ENCODE data around the gene CHRDL2. TPM values are rescaled to one million over a fixed set of nuclear protein-coding genes. Genes with fewer than 3 reads are reported as not detected.
A peak's percentile ranks its signal among the peaks of the same experiment; 100 is the strongest.

The CHRDL2 gene
- total and polyA plus RNA-seq, 2 experiments from 2014 or later: not detected

DNA sequence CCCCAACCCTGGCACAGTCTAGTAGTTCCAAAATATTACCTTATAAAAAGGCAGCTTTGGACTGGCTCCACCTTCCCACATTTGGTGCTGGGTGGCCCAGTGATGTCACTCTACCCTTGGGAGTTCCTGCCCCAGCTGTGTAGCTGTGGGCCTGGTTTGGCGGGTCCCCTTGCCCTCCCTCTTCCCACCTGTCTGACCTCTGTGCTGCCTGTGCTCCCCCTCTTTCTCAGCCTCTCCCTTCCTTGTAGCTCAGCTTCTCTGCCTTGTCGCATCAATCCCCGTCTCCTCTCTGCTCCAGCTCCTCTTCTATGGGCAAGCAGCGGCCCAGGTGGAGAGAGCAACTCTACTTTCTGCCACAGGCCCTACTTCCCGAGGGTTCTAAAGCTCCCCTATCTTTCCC, 54.6 kb downstream of the CHRDL2 start:
- Histone ChIP-seq H2AFZ (no peak overlapping the region), H3K4me2 (ENCODE audit: unreplicated experiment) (no peak overlapping the region), H3K9ac (no peak overlapping the region), H3K4me3 (no peak overlapping the region), H4K20me1 (ENCODE audit: insufficient read depth) (no peaks in the 10 kb centered on the region), H3K79me2 (ENCODE audit: insufficient read depth) (no peaks in the 10 kb centered on the region), H3K9me3 (ENCODE audit: low read depth) (no peaks in the 10 kb centered on the region), H3F3A (ENCODE audit: insufficient read depth) (peaks cover 26% of the 10 kb centered on the region), H3K4me1 (ENCODE audit: insufficient read depth) (peaks cover 23% of the 10 kb centered on the region), H3K27ac (no peak overlapping the region), H3K9me2 (ENCODE audit: insufficient read depth) (no peaks in the 10 kb centered on the region), H3K27me3 (replicated peaks; ENCODE audit: insufficient read depth) (no peaks in the 10 kb centered on the region), H3K36me3 (ENCODE audit: low read depth) (no peaks in the 10 kb centered on the region)
- TF ChIP-seq EZH2phosphoT487 (IDR thresholded peaks at IDR 0.05; ENCODE audit: insufficient read depth, low read depth) (no peak), EZH2 (IDR thresholded peaks at IDR 0.05; ENCODE audit: insufficient read depth, poor library complexity, severe bottlenecking) (no peak)
- in situ Hi-C loops (cut with MboI): no loop called here
- 94 to 95% methylated on average over 5 of the region's 5 CpGs for WGBS, 2 experiments (ENCODE audit: low coverage in 1 of 2, low lambda C conversion rate in 2 of 2, missing lambda C conversion rate in 2 of 2)
- no peak for DNase-seq

DNA sequence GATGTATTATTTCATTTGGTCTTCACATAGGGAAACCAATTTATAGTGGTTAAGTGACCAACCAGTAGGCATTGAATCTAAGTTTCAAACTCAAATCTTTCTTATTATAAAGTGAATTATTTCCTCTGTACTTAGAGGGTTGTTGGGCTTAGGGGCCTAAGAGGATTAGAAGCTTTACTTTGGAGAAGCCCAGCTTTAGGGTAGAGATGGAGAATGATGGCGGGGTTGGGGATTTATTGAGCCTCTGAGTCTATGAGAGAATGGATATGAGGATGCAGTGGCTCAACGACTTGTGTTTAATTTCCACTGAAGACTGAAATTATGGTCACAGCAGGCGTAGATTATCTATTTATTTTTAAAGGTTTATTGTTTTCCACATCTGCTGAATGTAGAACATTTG, 55.5 kb downstream of the CHRDL2 start:
- Histone ChIP-seq H3K9ac (no peak overlapping the region), H3K4me2 (ENCODE audit: unreplicated experiment) (no peak overlapping the region), H3F3A (ENCODE audit: insufficient read depth) (peaks cover 26% of the 10 kb centered on the region), H3K9me2 (ENCODE audit: insufficient read depth) (no peaks in the 10 kb centered on the region), H3K4me3 (no peak overlapping the region), H3K27ac (no peak overlapping the region), H3K36me3 (ENCODE audit: low read depth) (no peaks in the 10 kb centered on the region), H3K9me3 (ENCODE audit: low read depth) (no peaks in the 10 kb centered on the region), H3K4me1 (ENCODE audit: insufficient read depth) (peaks cover 26% of the 10 kb centered on the region), H4K20me1 (ENCODE audit: insufficient read depth) (no peaks in the 10 kb centered on the region), H3K79me2 (ENCODE audit: insufficient read depth) (no peaks in the 10 kb centered on the region), H3K27me3 (replicated peaks; ENCODE audit: insufficient read depth) (no peaks in the 10 kb centered on the region), H2AFZ (no peak overlapping the region)
- 93 to 96% methylated on average over 3 of the region's 3 CpGs for WGBS, 2 experiments (ENCODE audit: low coverage in 1 of 2, low lambda C conversion rate in 2 of 2, missing lambda C conversion rate in 2 of 2)
- TF ChIP-seq EZH2 (IDR thresholded peaks at IDR 0.05; ENCODE audit: insufficient read depth, poor library complexity, severe bottlenecking) (no peak), EZH2phosphoT487 (IDR thresholded peaks at IDR 0.05; ENCODE audit: insufficient read depth, low read depth) (no peak)
- no peak for DNase-seq
- in situ Hi-C loops (cut with MboI): no loop called here

DNA sequence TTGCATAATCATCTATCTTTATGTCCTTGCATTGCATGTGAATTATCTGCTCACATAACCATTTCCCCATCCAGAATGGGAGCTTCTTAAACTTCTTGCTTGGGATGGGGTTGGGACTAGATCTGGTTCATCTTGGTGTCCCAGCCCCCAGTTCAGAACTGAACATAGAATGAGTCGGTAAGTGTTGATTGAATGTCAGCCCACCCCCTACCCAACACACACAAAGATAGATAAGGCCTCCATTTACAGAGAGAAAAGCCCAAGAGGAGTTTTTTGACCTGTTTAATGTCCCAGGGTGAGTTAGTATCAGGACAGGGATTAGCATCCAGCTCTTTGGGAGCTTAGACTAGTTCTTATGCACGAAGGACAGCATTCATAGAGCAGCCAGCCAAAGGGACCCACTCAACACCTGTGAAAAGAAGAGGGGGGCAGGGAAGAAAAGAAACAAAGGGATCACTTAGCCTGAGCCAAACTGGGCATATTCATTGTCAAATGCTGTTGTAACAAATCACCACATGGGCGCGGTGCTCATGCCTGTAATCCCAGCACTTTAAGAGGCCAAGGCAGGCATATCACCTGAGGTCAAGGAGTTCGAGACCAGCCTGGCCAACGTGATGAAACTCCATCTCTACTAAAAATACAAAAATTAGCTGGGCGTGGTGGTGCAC, 57.4 kb downstream of the CHRDL2 start:
- Histone ChIP-seq H4K20me1 (ENCODE audit: insufficient read depth) (no peaks in the 10 kb centered on the region), H3K9me2 (ENCODE audit: insufficient read depth) (no peaks in the 10 kb centered on the region), H3K27me3 (replicated peaks; ENCODE audit: insufficient read depth) (no peaks in the 10 kb centered on the region), H2AFZ (0 out of 2 replicates have a peak overlapping the region, but pooled peaks have one; percentile 1), H3K9ac (peak overlapping the region; percentile 81), H3K9me3 (ENCODE audit: low read depth) (no peaks in the 10 kb centered on the region), H3K4me3 (peak overlapping the region; percentile 23; the same call in 1 of the 2 replicates), H3K36me3 (ENCODE audit: low read depth) (no peaks in the 10 kb centered on the region), H3K4me2 (ENCODE audit: unreplicated experiment) (peak overlapping the region; percentile 24), H3F3A (ENCODE audit: insufficient read depth) (peaks cover 23% of the 10 kb centered on the region), H3K27ac (peak overlapping the region; percentile 98), H3K4me1 (ENCODE audit: insufficient read depth) (peaks cover 26% of the 10 kb centered on the region), H3K79me2 (ENCODE audit: insufficient read depth) (no peaks in the 10 kb centered on the region)
- TF ChIP-seq EZH2phosphoT487 (IDR thresholded peaks at IDR 0.05; ENCODE audit: insufficient read depth, low read depth): no peak
- no peak for TF ChIP-seq EZH2 (IDR thresholded peaks at IDR 0.05; ENCODE audit: insufficient read depth, poor library complexity, severe bottlenecking)
- DNase-seq: no peak
- in situ Hi-C loops (cut with MboI): no loop called here
- WGBS, 2 experiments (ENCODE audit: low coverage in 1 of 2, low lambda C conversion rate in 2 of 2, missing lambda C conversion rate in 2 of 2): 94 to 98% methylated on average over 6 to 7 of the region's 7 CpGs

DNA sequence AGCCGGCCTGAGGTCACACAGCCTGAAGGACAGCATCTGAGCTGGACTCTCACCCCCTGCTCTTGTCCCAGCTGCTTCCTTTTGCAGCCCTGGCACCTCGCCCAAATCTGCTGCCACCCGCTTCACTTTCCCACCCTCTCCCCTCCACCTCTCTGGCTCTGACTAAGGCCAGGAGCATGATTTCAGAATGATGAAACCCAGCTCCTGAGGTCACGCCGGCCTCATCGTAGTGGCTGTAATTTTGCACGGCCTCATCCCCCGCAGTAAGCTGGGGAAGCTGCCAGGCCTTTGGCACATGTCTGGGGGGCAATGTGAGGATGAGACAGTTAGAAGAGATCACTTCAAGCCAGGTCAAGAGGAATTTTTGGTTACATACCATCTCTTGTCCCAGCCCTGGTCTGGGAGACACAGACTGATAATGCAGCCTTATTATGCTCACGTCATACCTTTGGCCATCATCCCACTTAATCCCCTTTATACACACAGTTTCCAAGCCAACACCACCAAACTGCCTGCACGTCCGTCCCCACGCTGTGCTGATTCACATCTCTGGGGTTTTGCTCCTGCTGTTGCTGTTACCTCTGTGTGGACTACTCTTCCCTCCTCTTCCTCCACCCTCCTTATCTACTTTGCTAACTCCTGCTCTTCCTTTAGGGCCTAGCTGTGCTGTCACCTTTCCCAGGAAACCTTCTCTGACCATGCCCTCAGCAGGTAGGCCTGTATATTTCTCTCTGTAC, 58.1 kb downstream of the CHRDL2 start:
- peaks cover 22% of the 10 kb centered on the region for H3F3A ChIP-seq (ENCODE audit: insufficient read depth)
- peak overlapping the region; percentile 98 for H3K27ac ChIP-seq
- no peaks in the 10 kb centered on the region for H4K20me1 ChIP-seq (ENCODE audit: insufficient read depth)
- no peaks in the 10 kb centered on the region for H3K27me3 ChIP-seq (replicated peaks; ENCODE audit: insufficient read depth)
- H3K4me1 ChIP-seq (ENCODE audit: insufficient read depth): peaks cover 26% of the 10 kb centered on the region
- in situ Hi-C loops (cut with MboI): no loop called here
- no peaks in the 10 kb centered on the region for H3K9me3 ChIP-seq (ENCODE audit: low read depth)
- H3K79me2 ChIP-seq (ENCODE audit: insufficient read depth): no peaks in the 10 kb centered on the region
- TF ChIP-seq EZH2phosphoT487 (IDR thresholded peaks at IDR 0.05; ENCODE audit: insufficient read depth, low read depth) (no peak), EZH2 (IDR thresholded peaks at IDR 0.05; ENCODE audit: insufficient read depth, poor library complexity, severe bottlenecking) (no peak)
- H3K36me3 ChIP-seq (ENCODE audit: low read depth): no peaks in the 10 kb centered on the region
- H2AFZ ChIP-seq: peak overlapping the region; percentile 36; the same call in 1 of the 2 replicates
- peak overlapping the region; percentile 24 for H3K4me2 ChIP-seq (ENCODE audit: unreplicated experiment)
- no peaks in the 10 kb centered on the region for H3K9me2 ChIP-seq (ENCODE audit: insufficient read depth)
- peak overlapping the region; percentile 23; the same call in 1 of the 2 replicates for H3K4me3 ChIP-seq
- WGBS, 2 experiments (ENCODE audit: low coverage in 1 of 2, low lambda C conversion rate in 2 of 2, missing lambda C conversion rate in 2 of 2): 6 to 9% methylated on average over 12 of the region's 12 CpGs
- peak; percentile 97 for DNase-seq
- peak overlapping the region; percentile 81 for H3K9ac ChIP-seq

Measured in GM23248 (cell line).